ENCODE measurements around the gene CMTM6. TPM values are rescaled to one million over a fixed set of nuclear protein-coding genes. Genes with fewer than 3 reads are reported as not detected.

Gene CMTM6
- total and polyA plus RNA-seq, 9 of the 15 experiments (the other 6 are each of a cell fraction or from before 2014, with no cell fraction given), result 8.9 to 39.7 (median 19.5) TPM

GRCh38 chr3:32460817-32461496 is 41.7 kb downstream of the CMTM6 start (continued):
- peak; percentile 55; the same call in 1 of the 2 replicates for TF ChIP-seq SOX6 (IDR thresholded peaks at IDR 0.05)

DNA sequence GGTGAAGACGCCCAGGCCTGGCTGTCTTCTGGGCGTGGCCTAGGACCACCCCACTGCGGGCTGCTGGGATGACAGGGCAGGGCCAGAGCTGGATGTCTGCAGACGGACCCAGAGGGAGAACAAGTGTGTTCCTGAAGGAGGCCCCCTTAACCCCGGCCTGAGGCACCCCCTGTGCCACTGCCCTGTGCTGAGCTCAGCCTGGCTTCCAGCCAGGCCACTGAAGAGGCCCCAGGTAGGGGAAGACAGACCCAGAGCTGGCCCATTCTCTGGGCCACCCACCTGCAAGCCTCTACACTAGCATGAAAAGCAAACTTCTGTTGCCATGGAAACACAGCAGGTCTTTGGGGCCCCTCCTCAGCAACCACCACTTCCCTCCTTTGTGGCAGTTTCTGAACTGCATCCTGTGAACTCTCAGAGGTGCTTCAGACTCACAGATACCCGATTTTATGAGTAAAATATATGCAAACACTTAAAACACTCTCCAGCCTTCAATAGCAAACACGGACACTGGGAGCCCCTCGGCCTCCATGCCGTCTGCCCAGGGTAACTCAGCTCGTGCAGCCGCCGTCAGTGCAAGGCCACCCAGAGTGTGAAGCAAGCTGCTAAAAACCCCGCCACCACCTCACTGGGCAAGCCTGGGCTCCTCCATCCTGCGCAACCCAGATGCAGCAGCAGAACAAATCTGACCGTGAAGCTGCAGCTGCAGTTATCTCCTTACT is 42.5 kb downstream of the CMTM6 start:
- H2AFZ ChIP-seq (ENCODE audit: low read depth, low read length), result no peak overlapping the region
- H3K4me1 ChIP-seq (replicated peaks in 1 of 2; ENCODE audit: control insufficient read depth in 2 of 2, insufficient read depth in 2 of 2, low read length in 2 of 2), result peaks cover 0 to 17% of the 10 kb centered on the region in 2 experiments; a peak in 3 of 5 replicates
- 25% methylated on average over 15 of the region's 15 CpGs for WGBS (ENCODE audit: insufficient coverage, low coverage, missing lambda C conversion rate)

More for the DNA sequence above, 42.5 kb downstream of the CMTM6 start:
- no peaks in the 10 kb centered on the region for H3K79me2 ChIP-seq (ENCODE audit: control insufficient read depth, insufficient read depth, low read length)
- FAIRE-seq (no peak), DNase-seq (ENCODE audit: extremely low read depth in 1 of 4, low spot score in 3 of 4) (peak in 1 of 4 experiments; percentile 5), ATAC-seq (peak; percentile 39)
- ChIA-PET POLR2A (interaction anchor here (0.6 to 1.2 kb wide), 2 partner anchors 10 to 256 kb away, joined by 3 to 4 read pairs; no protein-coding TSS in a partner anchor), CTCF (ENCODE audit: low intra/inter-chr PET ratio) (no interaction called here)
- no peak overlapping the region for H3K9ac ChIP-seq (ENCODE audit: insufficient read depth in 1 of 2, low read depth in 2 of 2, low read length in 2 of 2)
- no peaks in the 10 kb centered on the region for H4K20me1 ChIP-seq (replicated peaks; ENCODE audit: control insufficient read depth, insufficient read depth, low read length)
- in situ Hi-C loops (cut with MboI) (no loop called here), intact Hi-C loops (cut with micrococcal nuclease) (loop anchor here (10.0 kb wide), 1 partner anchor 285 kb away; no protein-coding TSS in a partner anchor)
- H3K27ac ChIP-seq (ENCODE audit: extremely low read depth, low read depth, low read length), result no peak overlapping the region
- TF ChIP-seq, protein P1, sequence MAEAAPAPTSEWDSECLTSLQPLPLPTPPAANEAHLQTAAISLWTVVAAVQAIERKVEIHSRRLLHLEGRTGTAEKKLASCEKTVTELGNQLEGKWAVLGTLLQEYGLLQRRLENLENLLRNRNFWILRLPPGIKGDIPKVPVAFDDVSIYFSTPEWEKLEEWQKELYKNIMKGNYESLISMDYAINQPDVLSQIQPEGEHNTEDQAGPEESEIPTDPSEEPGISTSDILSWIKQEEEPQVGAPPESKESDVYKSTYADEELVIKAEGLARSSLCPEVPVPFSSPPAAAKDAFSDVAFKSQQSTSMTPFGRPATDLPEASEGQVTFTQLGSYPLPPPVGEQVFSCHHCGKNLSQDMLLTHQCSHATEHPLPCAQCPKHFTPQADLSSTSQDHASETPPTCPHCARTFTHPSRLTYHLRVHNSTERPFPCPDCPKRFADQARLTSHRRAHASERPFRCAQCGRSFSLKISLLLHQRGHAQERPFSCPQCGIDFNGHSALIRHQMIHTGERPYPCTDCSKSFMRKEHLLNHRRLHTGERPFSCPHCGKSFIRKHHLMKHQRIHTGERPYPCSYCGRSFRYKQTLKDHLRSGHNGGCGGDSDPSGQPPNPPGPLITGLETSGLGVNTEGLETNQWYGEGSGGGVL (CRISPR knock-in tag; IDR thresholded peaks at IDR 0.05), result no peak
- TF ChIP-seq RFX1 (IDR thresholded peaks at IDR 0.05) (peak; percentile 89), ZNF436 (CRISPR knock-in tag; IDR thresholded peaks at IDR 0.05) (no peak), NFIC (IDR thresholded peaks at IDR 0.05) (0 out of 2 replicates have a peak, but pooled peaks have one; percentile 8)
- BruUV-seq (replicated peaks), result no TSS peak
- H3K9me3 ChIP-seq (replicated peaks; ENCODE audit: control insufficient read depth, insufficient read depth, low read depth, low read length), result no peaks in the 10 kb centered on the region
- H3K4me2 ChIP-seq (ENCODE audit: insufficient read depth, low read length), result no peak overlapping the region
- no peaks in the 10 kb centered on the region for H3K36me3 ChIP-seq (ENCODE audit: control insufficient read depth, insufficient read depth, low read length)
- no peaks in the 10 kb centered on the region for H3K9me1 ChIP-seq (ENCODE audit: control insufficient read depth, insufficient read depth, low read length)
- no peak overlapping the region for H3K4me3 ChIP-seq
- peaks cover 16 to 38% of the 10 kb centered on the region in 2 experiments; a peak in 4 of 5 replicates for H3K27me3 ChIP-seq (ENCODE audit: control insufficient read depth in 2 of 2, insufficient read depth in 2 of 2, low read length in 2 of 2)

Data from K562 (cell line).